Ishikawa (cell line): ENCODE measurements around the gene LAMA1.

Experiments
- CEBPB ChIP-seq: IDR thresholded peaks from 2 replicates; pipeline ENCODE4 v1.6.1; 2012
- CREB1 ChIP-seq: IDR thresholded peaks from 2 replicates; pipeline ENCODE4 v1.6.1; 2012; ENCODE audit warnings: low read depth
- EGR1 ChIP-seq: IDR thresholded peaks from 2 replicates; pipeline ENCODE4 v1.6.1; 2012
- EP300 ChIP-seq: IDR thresholded peaks from 2 replicates; pipeline ENCODE4 v1.6.1; 2012; ENCODE audit warnings: borderline replicate concordance
- FOXM1 ChIP-seq: IDR thresholded peaks from 2 replicates; pipeline ENCODE4 v1.6.1; 2012; ENCODE audit warnings: low read depth, borderline replicate concordance
- MAX ChIP-seq: IDR thresholded peaks from 2 replicates; pipeline ENCODE4 v1.6.1; 2012
- NFIC ChIP-seq: IDR thresholded peaks from 2 replicates; pipeline ENCODE4 v1.6.1; 2012
- RAD21 ChIP-seq: IDR thresholded peaks from 2 replicates; pipeline ENCODE4 v1.6.1; 2012; ENCODE audit warnings: low read depth
- REST ChIP-seq: IDR thresholded peaks from 2 replicates; pipeline ENCODE4 v1.6.1; 2012; ENCODE audit warnings: low read depth, mild to moderate bottlenecking
- TAF1 ChIP-seq: IDR thresholded peaks from 2 replicates; pipeline ENCODE4 v1.6.1; 2012; ENCODE audit warnings: low read depth, mild to moderate bottlenecking
- TCF12 ChIP-seq: IDR thresholded peaks from 2 replicates; pipeline ENCODE4 v1.6.1; 2012; ENCODE audit warnings: low read depth
- TEAD4 ChIP-seq: IDR thresholded peaks from 2 replicates; pipeline ENCODE4 v1.6.1; 2012
- USF1 ChIP-seq: IDR thresholded peaks from 2 replicates; pipeline ENCODE4 v1.6.1; 2012
- YY1 ChIP-seq: IDR thresholded peaks from 2 replicates; pipeline ENCODE4 v1.6.1; 2012; ENCODE audit warnings: low read depth
- ZBTB7A ChIP-seq: IDR thresholded peaks from 2 replicates; pipeline ENCODE4 v1.6.1; 2012; ENCODE audit warnings: low read depth

The LAMA1 gene

GRCh38 chr18:6938003-6938402, 179.6 kb downstream of the LAMA1 start:
- no peak for TF ChIP-seq TCF12
- TF ChIP-seq CEBPB = no peak
- TF ChIP-seq YY1 = no peak
- no peak for TF ChIP-seq NFIC
- TF ChIP-seq CREB1 = no peak
- no peak for TF ChIP-seq MAX
- no peak for TF ChIP-seq REST
- TF ChIP-seq EP300 = no peak
- no peak for TF ChIP-seq TEAD4
- TF ChIP-seq EGR1 = no peak
- TF ChIP-seq FOXM1 = no peak
- TF ChIP-seq ZBTB7A = no peak
- TF ChIP-seq USF1 = no peak
- no peak for TF ChIP-seq RAD21
- TF ChIP-seq TAF1 = no peak

- TF ChIP-seq RAD21 (no peak), CEBPB (no peak), FOXM1 (no peak), ZBTB7A (no peak), EP300 (no peak)
Observed at GRCh38 chr18:6934859-6935258, 182.7 kb downstream of the LAMA1 start.

GRCh38 chr18:6929370-6930102, 188.1 kb downstream of the LAMA1 start:
- TF ChIP-seq REST (no peak), EGR1 (no peak), TAF1 (no peak), RAD21 (no peak), EP300 (no peak), FOXM1 (no peak), TEAD4 (no peak), YY1 (no peak), CREB1 (no peak), TCF12 (no peak), USF1 (no peak), CEBPB (no peak), ZBTB7A (no peak), NFIC (no peak), MAX (no peak)

GRCh38 chr18:6928359-6928758, 189.2 kb downstream of the LAMA1 start:
- TF ChIP-seq YY1 (no peak), EP300 (no peak), REST (no peak), FOXM1 (no peak), TCF12 (no peak), CEBPB (no peak), NFIC (no peak), TEAD4 (no peak), USF1 (no peak), TAF1 (no peak), EGR1 (no peak), RAD21 (no peak), ZBTB7A (no peak), CREB1 (no peak)
